Keratinocyte (primary cell): ENCODE measurements around the gene CFAP54.

ENCODE experiments used
- CTCF ChIP-seq, 3 experiments: IDR thresholded peaks in 1 of 3; conservative IDR thresholded peaks in 1 of 3; optimal IDR thresholded peaks in 1 of 3; 2 replicates in 2 of 3; 3 replicates in 1 of 3; pipeline versions ENCODE3 to v1.5.1; 2011; ENCODE audit warnings: low read length in 3 of 3, mild to moderate bottlenecking in 3 of 3, moderate library complexity in 2 of 3, control low read depth in 1 of 3, inconsistent platforms in 1 of 3; ENCODE audit not compliant: insufficient read depth in 2 of 3; ENCODE audit errors: extremely low read depth in 1 of 3
- EZH2 ChIP-seq: IDR thresholded peaks from one replicate; pipeline ENCODE4 v1.6.1; 2012; ENCODE audit warnings: inconsistent platforms, mild to moderate bottlenecking, low read length, moderate library complexity

- TF ChIP-seq EZH2 (no peak), CTCF (optimal IDR thresholded peaks at IDR 0.05 in 1 of 3, IDR thresholded peaks at IDR 0.05 in 1 of 3, conservative IDR thresholded peaks at IDR 0.05 in 1 of 3; ENCODE audit: extremely low read depth in 1 of 3, insufficient read depth in 2 of 3, low read length in 3 of 3) (no peak)
Observed at GRCh38 chr12:96878704-96879103, 389.3 kb downstream of the CFAP54 start.
